ENCODE results near the gene CLEC16A. TPM values are rescaled to one million over a fixed set of nuclear protein-coding genes. Genes with fewer than 3 reads are reported as not detected.

Gene CLEC16A
- polyA plus RNA-seq, 5 donors = 16.5 to 19.9 (median 18.6) TPM

DNA sequence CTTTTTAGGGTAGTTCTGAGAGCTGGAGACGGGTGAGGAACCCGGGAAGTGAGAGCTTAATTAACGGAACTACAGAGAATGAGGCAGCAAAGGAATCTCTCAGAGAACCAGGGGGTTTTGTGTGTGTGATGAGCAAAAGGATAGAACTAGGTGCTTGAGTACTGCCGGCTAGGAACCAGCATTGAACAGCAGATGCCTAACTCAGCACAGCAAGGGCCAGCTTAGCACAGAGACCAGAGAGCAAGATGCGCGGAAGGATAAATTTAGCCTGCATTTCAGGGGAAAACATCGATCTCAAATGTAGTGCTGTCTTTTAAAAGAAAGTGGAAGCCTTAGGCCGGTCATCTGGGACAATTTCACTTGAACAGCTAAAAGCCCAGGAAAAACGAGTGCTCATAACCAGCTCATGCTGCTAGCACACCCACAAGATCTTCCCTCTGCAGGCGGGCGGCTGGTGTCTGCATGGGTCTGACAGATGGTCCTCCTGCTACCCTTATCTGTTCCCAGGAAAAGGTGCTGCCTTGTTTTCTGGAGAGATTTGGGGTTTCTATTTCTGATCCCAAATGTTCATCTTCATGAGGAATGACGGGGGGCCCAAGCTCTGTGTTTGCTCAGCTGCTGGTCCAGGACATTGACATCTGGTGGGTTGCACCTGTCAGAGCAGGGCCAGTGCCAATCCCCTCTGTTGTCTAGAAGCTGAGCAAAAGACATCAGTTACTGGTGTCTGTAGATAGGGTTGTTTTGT lies 207.7 kb downstream of the CLEC16A start:
- DNase-seq = no peak

DNA sequence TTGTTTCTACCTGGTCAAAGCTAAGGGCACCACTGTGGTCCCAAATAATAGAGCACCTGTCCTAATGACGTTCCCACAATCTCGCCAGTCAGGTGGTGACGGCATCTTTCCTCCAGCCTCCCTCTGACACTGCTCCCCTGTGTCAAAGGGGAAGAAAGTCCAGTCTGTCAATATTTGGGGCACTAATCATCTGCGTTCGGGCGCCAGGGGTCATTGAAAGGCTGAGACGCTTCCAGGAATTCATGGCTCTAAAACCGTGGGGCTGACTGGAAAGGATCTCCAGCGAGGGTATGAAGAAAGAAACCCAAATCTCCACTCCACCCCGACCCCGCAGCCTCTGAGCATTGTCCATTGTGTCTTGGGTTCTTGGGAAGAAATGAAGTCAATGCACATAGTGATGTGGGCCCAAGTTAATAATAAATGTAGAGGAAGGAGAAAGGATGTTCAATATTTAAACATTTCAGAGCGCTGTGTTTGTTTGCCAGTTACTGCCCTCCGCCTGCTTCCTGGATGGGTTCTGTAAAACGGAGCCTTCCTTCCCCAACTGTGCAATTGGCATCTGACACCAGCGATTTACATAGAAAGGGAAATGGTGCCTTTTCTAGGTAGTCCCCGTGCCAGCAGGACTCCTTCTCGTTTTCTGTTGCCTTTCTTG lies 208.4 kb downstream of the CLEC16A start:
- DNase-seq = no peak

DNA sequence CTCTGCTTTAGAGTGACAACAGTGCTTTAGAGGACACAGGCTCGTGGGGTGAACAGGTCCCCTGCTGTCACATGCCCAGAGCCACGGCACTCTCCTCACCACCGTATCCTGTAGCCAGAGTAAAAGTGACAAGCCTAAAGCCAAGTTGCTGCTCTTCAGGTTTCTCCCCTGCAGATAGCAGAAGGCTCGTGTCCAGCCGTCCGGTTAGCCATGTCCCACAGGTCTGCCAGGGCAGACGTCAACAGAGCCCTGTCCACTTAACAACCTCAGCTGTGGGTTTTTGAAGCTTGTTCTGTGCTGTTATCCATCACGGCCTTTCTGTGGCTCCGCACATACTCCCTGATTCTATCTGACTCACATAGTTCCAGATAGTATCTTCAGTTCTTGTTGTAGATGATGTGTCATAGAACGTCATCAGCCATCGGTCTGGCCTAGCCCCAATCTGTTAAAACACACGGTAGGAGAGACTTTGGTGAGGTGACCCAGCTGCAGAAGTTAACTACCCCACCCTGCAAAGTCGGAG lies 211.0 kb downstream of the CLEC16A start:
- no peak for DNase-seq

DNA sequence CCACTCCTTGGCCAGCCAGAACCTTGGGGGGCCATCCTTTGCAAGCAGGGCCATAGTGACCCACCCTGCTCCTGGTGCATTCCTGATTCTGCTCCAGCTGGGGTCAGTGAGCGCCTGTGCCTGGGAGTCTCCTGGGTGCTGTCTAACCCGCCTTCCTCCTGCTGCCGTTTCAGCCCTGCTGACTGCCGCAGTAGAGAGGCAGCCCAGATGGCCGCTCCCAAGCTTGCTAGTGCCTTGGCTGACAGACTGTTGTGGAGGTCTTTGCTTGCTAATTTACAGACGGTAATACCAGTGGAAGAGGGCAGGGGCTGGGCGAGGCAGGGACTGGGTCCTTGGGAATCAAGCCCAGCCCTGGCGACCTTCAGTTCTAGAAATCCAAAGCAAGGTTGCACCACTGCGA lies 212.0 kb downstream of the CLEC16A start:
- no peak for DNase-seq

DNA sequence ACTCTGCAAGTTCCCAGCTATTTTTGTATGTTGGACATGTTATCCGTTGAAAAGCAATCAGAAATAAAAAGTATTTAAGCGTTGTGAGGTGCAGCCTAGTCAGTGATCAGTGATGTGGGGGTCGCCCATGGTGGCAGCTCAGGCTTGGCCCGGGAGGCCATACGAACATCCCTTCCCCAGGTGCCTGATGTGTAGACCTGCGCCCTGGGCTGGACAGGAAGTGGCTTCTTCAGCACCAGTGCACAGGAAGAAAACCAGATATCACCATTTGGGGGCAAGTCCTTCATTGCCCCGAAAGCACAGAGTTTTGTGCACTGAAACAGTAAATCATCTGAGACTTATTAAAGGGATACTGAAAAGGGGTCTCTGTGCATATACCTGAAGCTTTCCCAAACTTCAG lies 212.8 kb downstream of the CLEC16A start:
- no peak for DNase-seq

DNA sequence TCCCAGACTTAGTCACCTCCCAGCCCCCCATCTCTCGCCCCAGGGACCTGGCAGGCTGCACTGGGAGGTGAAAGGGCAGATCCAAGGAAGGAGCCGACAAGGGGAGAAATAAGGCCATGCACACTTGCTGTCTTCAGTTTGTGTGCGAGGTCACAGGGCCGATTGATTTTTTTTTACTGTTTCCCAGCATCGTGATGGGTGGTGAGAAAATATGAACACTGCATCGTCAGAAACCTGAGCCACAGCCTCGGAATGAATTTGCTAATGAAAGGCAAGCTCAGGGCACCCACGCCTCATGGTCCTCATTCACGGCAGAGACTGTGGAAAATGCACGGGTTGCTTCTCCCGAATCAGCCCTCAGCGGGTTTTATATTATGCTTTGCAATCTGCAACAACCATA lies 213.7 kb downstream of the CLEC16A start:
- no peak for DNase-seq

DNA sequence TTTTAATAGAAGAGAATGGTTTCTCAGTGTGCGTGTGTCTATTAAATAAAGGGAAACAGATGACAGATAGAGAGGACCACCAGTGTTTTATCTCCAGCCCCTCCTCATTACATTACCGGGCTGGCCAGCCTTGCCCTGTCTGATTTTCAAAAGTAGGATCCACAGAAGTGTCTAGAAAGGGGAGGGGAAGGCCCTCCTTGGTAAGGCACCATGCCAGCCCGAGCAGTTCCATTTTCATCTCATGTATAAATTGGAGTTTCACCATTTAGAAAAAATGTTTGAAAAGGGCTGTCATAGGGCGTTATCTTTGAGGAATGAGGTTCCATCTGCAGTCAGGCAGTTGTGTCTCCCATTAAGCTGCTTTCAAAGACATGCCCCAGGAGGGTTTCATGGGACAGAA lies 214.9 kb downstream of the CLEC16A start:
- no peak for DNase-seq

DNA sequence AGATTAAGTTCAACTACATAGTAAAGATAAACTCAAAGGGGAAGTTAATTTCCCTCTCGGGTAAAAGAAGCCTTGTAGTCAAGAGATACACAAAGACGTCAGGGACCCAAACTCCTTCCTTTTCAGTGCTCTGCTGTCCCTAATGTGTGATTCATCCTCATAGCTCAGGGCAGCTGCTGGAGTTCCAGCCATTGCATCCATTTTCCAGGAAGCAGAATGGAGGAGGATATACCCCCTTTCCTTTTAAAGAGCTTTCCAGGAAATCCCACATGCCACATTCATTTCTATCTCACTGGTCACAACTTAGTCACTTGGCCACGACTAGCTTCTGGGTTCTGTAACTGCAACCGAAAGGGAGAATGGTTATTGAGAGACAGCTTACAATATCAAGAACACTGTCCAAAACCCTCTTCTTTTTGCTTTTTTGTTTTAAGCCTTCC lies 216.3 kb downstream of the CLEC16A start:
- DNase-seq = no peak

DNA sequence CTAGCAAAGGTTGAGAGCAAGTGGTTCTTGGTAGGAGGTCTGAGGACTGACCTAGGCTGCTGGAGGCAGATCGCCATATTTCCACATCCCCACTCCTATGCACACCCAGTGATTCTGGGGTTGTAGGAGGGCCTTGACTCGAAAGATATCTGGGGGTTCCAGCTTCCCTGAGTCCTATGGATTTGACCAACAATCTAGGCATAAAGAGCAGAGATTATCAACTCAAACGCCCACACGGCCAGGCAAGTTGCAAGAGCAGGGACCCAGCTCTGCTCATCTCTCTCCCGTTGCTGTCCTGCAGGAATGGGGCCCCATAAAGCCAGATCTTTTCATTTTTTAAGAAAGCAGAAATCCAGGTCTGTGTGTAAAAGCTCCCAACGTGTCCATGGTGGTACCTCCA lies 217.1 kb downstream of the CLEC16A start:
- no peak for DNase-seq

DNA sequence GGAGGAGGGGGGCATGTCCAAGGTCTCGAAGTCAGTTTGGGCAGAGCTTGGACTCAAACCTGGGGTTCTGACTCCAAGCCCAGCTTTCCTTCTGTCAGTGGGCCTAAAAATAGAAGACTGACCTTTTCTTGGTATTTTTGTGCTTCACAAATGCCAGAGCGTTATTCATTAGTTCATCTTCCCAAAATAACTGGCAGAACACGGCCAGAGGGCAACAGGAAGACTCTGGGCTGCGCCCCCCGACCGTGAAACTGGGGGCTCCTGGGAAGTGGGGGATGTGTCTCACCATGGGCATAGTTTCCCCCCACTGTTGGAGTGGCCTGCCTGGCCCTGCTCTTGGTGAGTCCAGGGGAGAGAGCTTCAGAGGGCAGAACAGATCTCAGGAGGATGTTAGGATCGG lies 217.6 kb downstream of the CLEC16A start:
- no peak for DNase-seq

DNA sequence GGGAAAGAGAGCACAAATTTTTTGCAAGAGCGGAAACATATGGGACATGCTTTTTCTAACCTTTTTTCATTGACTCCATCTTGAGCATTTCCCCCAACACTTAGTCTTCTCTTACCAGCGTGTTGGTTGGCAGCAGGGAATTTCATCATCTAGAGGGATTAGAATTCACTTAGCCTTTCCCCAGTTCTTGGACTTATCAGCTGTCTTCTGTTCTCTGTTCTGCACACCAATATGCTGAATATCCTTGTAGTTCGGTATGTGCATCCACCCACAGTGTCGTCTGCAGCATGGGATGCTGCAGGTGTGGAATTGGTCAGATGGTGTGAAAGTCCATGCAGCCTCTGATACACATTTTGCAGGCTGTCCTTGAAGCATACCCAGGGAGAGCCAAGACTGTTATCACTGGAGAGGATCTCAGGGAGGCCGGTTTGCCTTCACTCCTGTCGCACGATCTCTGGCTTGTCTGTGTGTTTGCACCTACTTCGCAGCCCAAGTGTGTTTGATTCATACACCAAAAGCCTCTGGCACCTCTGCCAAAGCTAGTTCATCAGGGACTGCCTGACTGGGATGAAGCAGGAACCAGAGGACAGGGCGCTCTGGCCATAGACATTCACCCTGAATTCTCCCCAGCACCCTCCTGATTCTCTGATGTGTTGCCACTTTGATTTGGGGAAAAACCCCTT lies 218.4 kb downstream of the CLEC16A start:
- peak; percentile 35 to 50 for DNase-seq

DNA sequence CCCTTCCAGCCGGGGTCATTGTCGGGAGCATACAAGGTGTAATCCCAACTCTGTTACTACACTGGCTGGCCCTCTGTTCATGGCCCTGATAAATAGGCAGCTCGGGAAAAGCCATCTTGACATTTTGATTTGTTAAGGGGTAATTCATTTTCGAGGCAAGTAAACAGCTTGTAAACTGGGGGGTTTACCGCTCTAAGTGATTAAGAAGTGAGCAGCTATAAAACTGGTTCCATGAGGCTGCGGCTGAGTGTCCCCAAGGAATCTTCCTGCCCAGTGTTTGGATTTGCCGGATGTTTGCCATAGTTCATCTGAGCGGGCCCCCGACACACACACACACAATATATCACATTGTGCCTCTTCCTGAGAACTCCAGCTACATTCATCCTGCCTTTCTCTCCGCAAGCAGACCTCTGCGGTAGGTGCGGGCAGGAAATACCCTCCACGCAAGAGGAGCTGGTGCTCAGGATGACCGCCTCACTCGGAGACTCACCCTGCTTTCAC lies 219.4 kb downstream of the CLEC16A start:
- no peak for DNase-seq

DNA sequence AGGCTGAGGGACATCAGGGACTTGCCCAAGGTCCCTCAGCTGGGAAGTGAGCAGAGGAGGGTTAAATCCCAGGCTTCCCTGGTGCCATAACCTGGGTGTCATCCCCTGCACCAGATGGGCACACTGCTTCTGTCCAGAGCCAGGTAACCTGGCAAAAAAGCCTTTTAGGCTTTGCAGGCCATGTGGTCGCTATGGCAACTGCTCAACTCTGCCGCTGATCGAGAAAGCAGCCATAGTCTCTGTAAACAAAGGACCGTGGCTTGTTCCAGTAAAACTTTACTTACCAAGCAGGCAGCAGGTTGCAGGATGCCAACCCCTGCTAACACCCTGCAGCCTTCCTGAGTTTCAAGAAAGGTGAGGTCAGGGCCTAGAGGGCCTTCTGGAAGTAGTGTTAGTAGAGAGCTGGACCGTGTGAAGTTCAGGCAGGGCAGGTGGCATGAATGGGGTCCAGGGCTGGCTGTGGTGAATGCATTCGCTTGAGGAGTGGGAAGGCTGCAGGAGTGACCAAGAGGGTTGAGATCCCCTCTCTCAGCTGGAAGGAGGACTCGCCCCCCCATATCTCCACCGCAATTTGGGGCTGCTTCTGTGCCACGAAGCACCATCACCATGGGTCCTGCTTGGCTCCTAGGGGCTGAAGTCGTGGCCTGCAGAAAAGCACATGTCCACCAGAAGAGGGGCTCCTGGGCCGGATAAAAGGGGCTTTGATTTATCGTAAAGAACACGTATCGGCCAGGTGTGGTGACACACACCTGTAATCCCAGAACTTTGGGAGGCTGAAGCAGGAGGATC lies 220.3 kb downstream of the CLEC16A start:
- DNase-seq = no peak

DNA sequence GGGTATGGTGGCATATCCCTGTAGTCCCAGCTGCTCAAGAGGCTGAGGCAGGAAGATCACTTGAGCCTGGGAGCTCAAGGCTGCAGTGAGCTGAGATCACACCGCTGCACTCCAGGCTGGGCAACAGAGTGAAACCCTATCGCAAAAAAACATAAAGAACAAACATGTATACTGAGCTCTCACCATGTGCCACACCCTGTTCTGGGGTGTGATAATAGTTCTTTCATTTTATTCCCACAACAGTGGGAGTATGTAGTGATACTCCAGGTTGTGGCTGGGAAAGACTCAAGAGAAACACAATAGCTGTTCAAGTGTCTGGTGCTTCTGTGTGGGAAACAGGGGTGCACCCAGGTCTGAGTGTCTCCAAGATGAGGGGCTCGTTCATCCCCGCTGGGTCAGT lies 221.0 kb downstream of the CLEC16A start:
- DNase-seq = no peak

DNA sequence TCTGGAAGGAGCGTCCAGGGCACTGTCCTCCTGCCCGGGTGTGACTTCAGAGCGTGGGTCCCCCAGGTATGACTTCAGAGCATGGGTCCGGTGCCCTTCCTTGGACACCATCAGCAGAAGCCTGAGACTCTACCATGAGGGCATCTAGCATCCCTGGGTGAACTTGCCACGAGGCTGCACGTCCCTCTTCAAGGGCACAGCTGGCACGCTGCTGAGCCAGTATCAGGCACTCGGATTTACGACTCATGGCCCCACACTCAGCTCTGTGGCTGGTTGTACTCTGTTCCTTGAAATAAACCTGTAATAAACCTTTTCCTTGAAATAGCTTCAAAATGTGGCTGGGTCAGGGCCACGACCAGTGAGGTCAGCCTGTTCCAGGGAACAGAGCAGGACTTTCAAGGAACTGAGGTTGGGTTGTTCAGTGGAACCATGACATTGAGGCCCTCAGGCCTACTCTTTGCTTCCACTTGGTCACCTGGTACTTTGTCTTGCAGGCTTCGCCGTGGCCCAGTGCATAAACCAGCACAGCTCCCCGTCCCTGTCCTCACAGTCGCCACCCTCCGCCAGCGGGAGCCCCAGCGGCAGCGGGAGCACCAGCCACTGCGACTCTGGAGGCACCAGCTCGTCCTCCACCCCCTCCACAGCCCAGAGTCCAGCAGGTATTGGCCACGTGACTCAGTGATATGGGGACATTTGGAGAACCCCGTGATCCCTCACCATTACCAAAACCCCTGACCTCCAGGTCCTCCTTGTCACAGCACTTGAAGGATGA lies 221.7 kb downstream of the CLEC16A start:
- DNase-seq = no peak

DNA sequence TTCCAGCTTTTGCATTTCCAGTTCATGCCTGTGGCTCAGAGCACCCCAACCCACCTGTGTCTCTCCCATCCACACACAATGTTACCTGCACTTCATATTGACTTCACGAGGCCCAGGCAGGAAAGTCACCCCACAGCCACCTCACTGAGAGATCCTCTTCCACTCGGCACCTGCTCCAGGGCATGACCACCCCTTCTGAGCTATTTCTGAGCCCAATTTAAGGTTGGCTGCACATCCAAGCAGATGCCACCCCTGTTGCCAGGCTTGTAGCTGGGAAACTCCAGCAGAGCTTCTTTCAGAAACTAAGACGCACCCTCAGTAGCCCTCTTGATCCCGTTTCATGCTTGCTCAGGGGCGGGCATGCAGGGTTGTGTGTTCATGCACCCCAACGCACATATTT lies 223.2 kb downstream of the CLEC16A start:
- no peak for DNase-seq

DNA sequence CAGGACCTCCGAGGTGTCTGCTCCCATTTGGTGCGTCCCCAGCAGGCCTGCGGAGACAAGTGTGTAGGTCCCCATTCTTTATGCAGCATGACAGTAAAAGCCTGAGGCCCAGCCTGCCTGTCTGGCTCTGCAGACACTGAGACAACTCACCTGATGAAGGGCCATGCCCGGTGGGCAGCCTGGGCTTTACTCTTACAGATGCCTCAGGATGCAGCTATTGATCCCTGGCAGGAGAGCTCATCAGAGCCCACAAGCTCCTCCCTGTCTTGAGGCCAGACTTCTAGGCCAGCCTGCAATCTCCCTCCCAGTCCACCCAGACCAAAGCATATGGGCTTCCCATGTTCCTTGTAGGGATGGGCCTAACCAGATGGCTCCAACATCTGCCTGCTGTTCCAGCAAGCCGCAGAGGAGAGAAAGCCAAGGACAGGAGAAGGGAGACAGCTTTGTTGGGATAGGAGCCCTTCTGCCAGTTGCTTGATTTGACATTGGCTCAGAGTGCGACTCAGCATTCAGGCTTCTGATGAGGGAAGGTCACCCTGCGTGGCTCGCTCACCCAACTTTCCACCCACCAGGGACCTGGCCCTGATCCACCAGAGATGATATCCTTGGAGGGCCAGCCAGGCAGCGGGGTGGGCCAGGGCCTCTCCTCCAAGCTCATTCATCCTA lies 224.2 kb downstream of the CLEC16A start:
- no peak for DNase-seq

DNA sequence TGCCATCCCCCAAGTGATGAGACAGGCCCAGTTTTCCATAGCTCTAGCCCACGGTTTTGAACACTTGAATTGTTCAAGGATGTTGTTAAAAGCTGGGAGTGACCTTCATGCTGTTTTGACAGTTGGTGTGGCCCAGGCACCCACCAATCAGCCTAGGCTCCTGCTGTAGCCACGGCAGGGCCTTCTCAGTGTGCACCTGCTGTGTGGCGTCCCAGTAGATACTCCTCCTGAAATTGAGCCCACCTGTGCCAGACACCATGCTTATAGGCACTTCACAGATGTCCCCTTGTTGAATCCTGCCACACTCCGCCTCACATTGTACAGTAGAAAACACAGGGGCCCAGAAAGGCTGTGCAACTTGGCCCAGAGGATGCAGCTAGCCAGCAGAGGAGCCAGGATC lies 225.3 kb downstream of the CLEC16A start:
- no peak for DNase-seq

DNA sequence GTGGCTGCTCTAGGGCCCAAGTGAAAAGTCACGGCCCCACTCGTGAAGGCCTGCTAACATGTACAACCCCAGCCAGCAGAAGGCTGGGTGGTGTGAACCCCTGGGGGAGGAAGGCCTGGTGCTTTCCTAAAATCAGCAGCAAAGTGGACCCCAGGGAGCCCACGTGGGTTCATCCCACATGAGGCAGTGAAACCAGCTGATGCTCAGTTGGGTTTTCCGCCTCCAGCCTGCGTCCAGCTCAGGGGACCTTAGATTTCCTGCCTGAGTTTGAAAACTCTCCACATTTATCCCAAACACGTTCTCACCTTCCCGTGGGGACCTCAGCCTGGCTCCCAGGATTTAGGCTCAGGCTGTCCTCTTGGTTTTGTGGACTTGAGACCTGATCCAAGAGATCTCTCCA lies 225.8 kb downstream of the CLEC16A start:
- DNase-seq = no peak

DNA sequence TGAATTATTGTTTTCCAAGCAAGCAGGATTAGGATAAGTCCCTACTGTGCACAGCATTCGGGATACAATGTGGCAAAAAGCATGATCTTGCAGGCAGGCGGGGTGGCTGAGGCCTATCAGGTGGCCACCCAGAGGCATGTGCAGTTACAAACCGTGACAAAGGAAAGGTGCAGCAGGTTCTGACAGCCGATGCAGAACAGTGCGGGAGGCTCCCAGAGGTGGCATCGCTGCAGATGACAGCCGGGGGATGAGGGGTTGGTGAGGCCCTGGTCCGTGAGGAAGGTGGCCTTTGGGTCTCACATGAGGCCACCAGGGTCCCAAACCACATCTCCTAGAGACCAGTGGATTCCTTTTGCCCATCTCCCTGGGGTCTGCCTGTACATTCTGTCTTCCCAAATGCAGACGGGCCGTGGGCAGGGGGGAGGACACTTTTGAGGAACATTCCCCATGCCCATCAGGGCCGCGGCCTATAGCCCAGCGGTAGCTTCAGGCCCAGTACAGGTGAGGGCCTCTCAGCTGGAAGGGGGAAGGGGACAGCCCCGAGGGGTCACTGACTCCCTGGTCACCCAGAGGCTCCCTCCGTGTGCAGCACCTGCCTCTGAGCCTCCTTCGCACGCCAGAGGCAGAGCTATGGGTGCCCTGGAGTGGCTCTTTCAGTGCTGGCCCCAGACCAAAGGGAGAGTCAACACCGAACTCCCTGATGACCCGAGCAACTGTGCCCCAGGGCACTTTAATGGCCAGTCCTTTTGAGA lies 226.5 kb downstream of the CLEC16A start:
- no peak for DNase-seq
